Embryonic facial prominence (tissue), 1 donor: Measurements from ENCODE around the gene SLC22A4.

Experiments used
- DNase-seq: peaks from one replicate; pipeline ENCODE4 v3.0.0-alpha.2; 2016; ENCODE audit errors: extremely low spot score

SLC22A4 gene

GRCh38 chr5:132376694-132377641 lies 82.8 kb downstream of the SLC22A4 start:
- no peak for DNase-seq

GRCh38 chr5:132377738-132378137 lies 83.5 kb downstream of the SLC22A4 start:
- DNase-seq, result no peak

GRCh38 chr5:132378580-132378979 lies 84.4 kb downstream of the SLC22A4 start:
- DNase-seq, result no peak

GRCh38 chr5:132380047-132380446 lies 85.9 kb downstream of the SLC22A4 start:
- DNase-seq, result no peak

GRCh38 chr5:132380741-132381140 lies 86.5 kb downstream of the SLC22A4 start:
- no peak for DNase-seq

- DNase-seq, result no peak
Observed at GRCh38 chr5:132381614-132382013, 87.4 kb downstream of the SLC22A4 start.

GRCh38 chr5:132383261-132383660 lies 89.1 kb downstream of the SLC22A4 start:
- DNase-seq, result no peak

- no peak for DNase-seq
Observed at GRCh38 chr5:132383984-132384383, 89.8 kb downstream of the SLC22A4 start.

- DNase-seq, result no peak
Observed at GRCh38 chr5:132384506-132385050, 90.4 kb downstream of the SLC22A4 start.

GRCh38 chr5:132385326-132386105 lies 91.3 kb downstream of the SLC22A4 start:
- no peak for DNase-seq

GRCh38 chr5:132386644-132387286 lies 92.6 kb downstream of the SLC22A4 start:
- DNase-seq, result no peak

GRCh38 chr5:132387640-132388117 lies 93.5 kb downstream of the SLC22A4 start:
- peak; percentile 76 for DNase-seq

GRCh38 chr5:132388244-132389050 lies 94.3 kb downstream of the SLC22A4 start:
- DNase-seq, result no peak

GRCh38 chr5:132389051-132389331 lies 94.8 kb downstream of the SLC22A4 start:
- DNase-seq, result no peak

GRCh38 chr5:132389585-132390286 lies 95.5 kb downstream of the SLC22A4 start:
- no peak for DNase-seq

GRCh38 chr5:132391247-132391646 lies 97.1 kb downstream of the SLC22A4 start:
- DNase-seq, result no peak

GRCh38 chr5:132391870-132392269 lies 97.7 kb downstream of the SLC22A4 start:
- DNase-seq, result no peak

GRCh38 chr5:132392411-132392810 lies 98.2 kb downstream of the SLC22A4 start:
- DNase-seq, result no peak

GRCh38 chr5:132392978-132393825 lies 99.0 kb downstream of the SLC22A4 start:
- DNase-seq, result no peak
